Parathyroid adenoma (tissue), 2 donors: ENCODE measurements around the gene CAMTA1.

Experiments
- H2AFZ ChIP-seq: fragments of 300-600 bp; sonication (generic); one replicate; pipeline ENCODE4 v1.7.0; 2017; ENCODE audit warnings: antibody characterized with exemption, mild to moderate bottlenecking
- H3K27ac ChIP-seq: fragments of 300-600 bp; sonication (generic); one replicate; pipeline ENCODE4 v1.7.0; 2017
- H3K27me3 ChIP-seq: fragments of 300-600 bp; sonication (generic); one replicate; pipeline ENCODE4 v1.7.0; 2017; ENCODE audit warnings: low read length; ENCODE audit not compliant: control insufficient read depth, insufficient read depth
- H3K36me3 ChIP-seq: fragments of 300-600 bp; sonication (generic); one replicate; pipeline ENCODE4 v1.7.0; 2017; ENCODE audit warnings: low read length; ENCODE audit not compliant: control insufficient read depth, insufficient read depth
- H3K4me1 ChIP-seq: fragments of 300-600 bp; sonication (generic); one replicate; pipeline ENCODE4 v1.7.0; 2017; ENCODE audit warnings: control low read depth
- H3K4me2 ChIP-seq: fragments of 300-600 bp; sonication (generic); one replicate; pipeline ENCODE4 v1.7.0; 2017; ENCODE audit warnings: low read length
- H3K4me3 ChIP-seq: fragments of 300-600 bp; sonication (generic); one replicate; pipeline ENCODE4 v1.7.0; 2017; ENCODE audit warnings: low read depth, low read length
- H3K79me2 ChIP-seq: fragments of 300-600 bp; sonication (generic); one replicate; pipeline ENCODE4 v1.7.0; 2017; ENCODE audit warnings: control low read depth
- H3K9ac ChIP-seq: fragments of 300-600 bp; sonication (generic); one replicate; pipeline ENCODE4 v1.7.0; 2017; ENCODE audit warnings: mild to moderate bottlenecking
- H3K9me3 ChIP-seq: fragments of 300-600 bp; sonication (generic); one replicate; pipeline ENCODE4 v1.7.0; 2017; ENCODE audit warnings: low read length; ENCODE audit not compliant: control insufficient read depth
- TF ChIP-seq, protein P1 (sequence below): fragments of 300-600 bp; sonication (generic); IDR thresholded peaks from one replicate; pipeline ENCODE4 v1.7.0; 2017; ENCODE audit warnings: antibody characterized with exemption, mild to moderate bottlenecking
- donor health status: primary hyperparathyroidism.

The CAMTA1 gene

GRCh38 chr1:7436056-7437005 is 651.1 kb downstream of the CAMTA1 start:
- H2AFZ ChIP-seq: no peak overlapping the region
- no peak overlapping the region for H3K4me3 ChIP-seq

DNA sequence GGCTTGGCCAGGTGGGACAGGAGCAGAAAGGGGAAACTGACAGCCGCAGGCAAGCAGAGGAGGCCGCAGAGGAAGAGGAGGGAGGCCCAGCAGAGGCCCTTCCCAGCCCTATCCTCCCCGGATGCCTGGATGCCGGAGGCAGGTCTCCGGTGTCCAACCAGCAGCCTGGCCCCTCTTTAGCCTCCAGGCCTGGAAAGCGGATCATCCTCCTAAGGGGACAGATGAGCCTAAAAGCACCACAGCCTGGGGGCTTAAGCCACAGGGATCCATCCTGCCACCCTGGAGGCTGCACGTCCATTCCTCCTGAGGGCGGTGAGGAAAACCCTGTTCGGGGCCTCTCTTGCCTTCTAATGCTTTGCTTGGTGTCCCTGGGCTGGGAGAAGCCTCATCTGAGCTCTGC is 651.8 kb downstream of the CAMTA1 start:
- no peak overlapping the region for H3K4me3 ChIP-seq
- no peaks in the 10 kb centered on the region for H3K79me2 ChIP-seq
- no peaks in the 10 kb centered on the region for H3K27me3 ChIP-seq
- no peak overlapping the region for H3K4me2 ChIP-seq
- H3K4me1 ChIP-seq: no peaks in the 10 kb centered on the region
- no peak overlapping the region for H3K27ac ChIP-seq
- TF ChIP-seq, protein P1, sequence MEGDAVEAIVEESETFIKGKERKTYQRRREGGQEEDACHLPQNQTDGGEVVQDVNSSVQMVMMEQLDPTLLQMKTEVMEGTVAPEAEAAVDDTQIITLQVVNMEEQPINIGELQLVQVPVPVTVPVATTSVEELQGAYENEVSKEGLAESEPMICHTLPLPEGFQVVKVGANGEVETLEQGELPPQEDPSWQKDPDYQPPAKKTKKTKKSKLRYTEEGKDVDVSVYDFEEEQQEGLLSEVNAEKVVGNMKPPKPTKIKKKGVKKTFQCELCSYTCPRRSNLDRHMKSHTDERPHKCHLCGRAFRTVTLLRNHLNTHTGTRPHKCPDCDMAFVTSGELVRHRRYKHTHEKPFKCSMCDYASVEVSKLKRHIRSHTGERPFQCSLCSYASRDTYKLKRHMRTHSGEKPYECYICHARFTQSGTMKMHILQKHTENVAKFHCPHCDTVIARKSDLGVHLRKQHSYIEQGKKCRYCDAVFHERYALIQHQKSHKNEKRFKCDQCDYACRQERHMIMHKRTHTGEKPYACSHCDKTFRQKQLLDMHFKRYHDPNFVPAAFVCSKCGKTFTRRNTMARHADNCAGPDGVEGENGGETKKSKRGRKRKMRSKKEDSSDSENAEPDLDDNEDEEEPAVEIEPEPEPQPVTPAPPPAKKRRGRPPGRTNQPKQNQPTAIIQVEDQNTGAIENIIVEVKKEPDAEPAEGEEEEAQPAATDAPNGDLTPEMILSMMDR: no peak
- H3K9me3 ChIP-seq: no peaks in the 10 kb centered on the region
- H3K9ac ChIP-seq: no peak overlapping the region
- no peaks in the 10 kb centered on the region for H3K36me3 ChIP-seq
- no peak overlapping the region for H2AFZ ChIP-seq

More at GRCh38 chr1:7436056-7437005, 651.1 kb downstream of the CAMTA1 start:
- Histone ChIP-seq H3K9me3 (no peaks in the 10 kb centered on the region), H3K4me2 (no peak overlapping the region), H3K36me3 (no peaks in the 10 kb centered on the region), H3K79me2 (no peaks in the 10 kb centered on the region), H3K9ac (no peak overlapping the region), H3K4me1 (no peaks in the 10 kb centered on the region), H3K27ac (no peak overlapping the region), H3K27me3 (no peaks in the 10 kb centered on the region)
- TF ChIP-seq, protein P1: no peak

GRCh38 chr1:7437608-7438395 is 652.5 kb downstream of the CAMTA1 start:
- Histone ChIP-seq H3K27me3 (no peaks in the 10 kb centered on the region), H3K79me2 (no peaks in the 10 kb centered on the region)
- TF ChIP-seq, protein P1: no peak

DNA sequence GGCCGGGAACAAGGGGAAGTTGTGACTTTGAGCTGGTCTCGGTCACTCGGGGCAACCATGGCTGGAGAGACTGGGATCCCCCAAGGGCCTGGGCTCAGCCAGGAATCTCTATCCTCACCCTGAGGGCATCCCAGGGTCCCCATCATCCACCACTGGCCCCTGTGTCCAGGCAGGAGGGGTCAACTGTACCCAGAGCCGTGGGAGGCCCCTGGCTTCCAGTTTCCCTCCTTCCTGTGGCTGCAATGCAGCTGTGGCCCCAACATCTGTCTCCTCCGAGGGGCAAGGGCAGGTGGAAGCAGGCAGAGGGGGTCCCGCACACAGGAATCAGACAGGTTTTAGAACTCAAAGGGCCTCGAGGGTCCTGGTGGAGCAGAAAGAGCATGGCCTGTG is 653.1 kb downstream of the CAMTA1 start:
- H3K27ac ChIP-seq: no peak overlapping the region
- H3K4me2 ChIP-seq: no peak overlapping the region
- H3K4me1 ChIP-seq: no peaks in the 10 kb centered on the region
- H3K9me3 ChIP-seq: no peaks in the 10 kb centered on the region
- H3K36me3 ChIP-seq: no peaks in the 10 kb centered on the region
- no peak overlapping the region for H2AFZ ChIP-seq
- TF ChIP-seq, protein P1: no peak
- H3K27me3 ChIP-seq: no peaks in the 10 kb centered on the region
- H3K9ac ChIP-seq: no peak overlapping the region
- H3K79me2 ChIP-seq: no peaks in the 10 kb centered on the region
- no peak overlapping the region for H3K4me3 ChIP-seq

More at GRCh38 chr1:7437608-7438395, 652.5 kb downstream of the CAMTA1 start:
- no peak overlapping the region for H3K9ac ChIP-seq
- no peaks in the 10 kb centered on the region for H3K4me1 ChIP-seq
- H3K9me3 ChIP-seq: no peaks in the 10 kb centered on the region
- H3K4me2 ChIP-seq: no peak overlapping the region
- no peak overlapping the region for H3K4me3 ChIP-seq
- no peak overlapping the region for H2AFZ ChIP-seq
- H3K36me3 ChIP-seq: no peaks in the 10 kb centered on the region
- H3K27ac ChIP-seq: no peak overlapping the region
